OCI-LY3 (cell line): ENCODE measurements around the gene ZNF611.
"Not testable (repeated sequence)": the region's sequence is repeated elsewhere in the genome, so short reads cannot be mapped to it uniquely, and the experiment has no call there.

Source experiments
- CTCF ChIP-seq: fragments of 200-600, 300-600 bp; sonication (generic); IDR thresholded peaks from 2 replicates; pipeline ENCODE4 v1.5.1; 2014; ENCODE audit warnings: antibody characterized with exemption, low read length, low read depth
- EZH2phosphoT487 ChIP-seq: fragments of 200-600 bp; shearing (Covaris generic); IDR thresholded peaks from 2 replicates; pipeline ENCODE4 v1.6.1; 2018; ENCODE audit warnings: antibody characterized with exemption, mixed run types, low read depth

- TF ChIP-seq CTCF, EZH2phosphoT487: not testable (repeated sequence)
Measured at GRCh38 chr19:52715330-52715729, 19.5 kb downstream of the ZNF611 start.
